OCI-LY1 (cell line): ENCODE measurements around the gene IGSF3.
A peak's percentile ranks its signal among the peaks of the same experiment; 100 is the strongest.

ENCODE experiments used
- H2AFZ ChIP-seq: fragments of 200-600 bp; sonication (generic), shearing (Covaris generic); 2 replicates; pipeline ENCODE4 v1.6.0; 2014; ENCODE audit warnings: antibody characterized with exemption, mild to moderate bottlenecking, low read length
- H3F3A ChIP-seq: fragments of 200-600 bp; sonication (generic), shearing (Covaris generic); 2 replicates; pipeline ENCODE4 v1.6.0; 2014; ENCODE audit warnings: mild to moderate bottlenecking, antibody characterized with exemption, low read length, moderate library complexity; ENCODE audit not compliant: insufficient read depth
- H3K27ac ChIP-seq: fragments of 200-600 bp; sonication (generic); 2 replicates; pipeline ENCODE4 v1.5.1; 2014; ENCODE audit warnings: low read length, mixed run types, mild to moderate bottlenecking, low read depth; ENCODE audit not compliant: poor library complexity, severe bottlenecking
- H3K27me3 ChIP-seq: fragments of 200-600 bp; sonication (generic); 2 replicates; pipeline ENCODE4 v1.6.0; 2014; ENCODE audit warnings: antibody characterized with exemption, mild to moderate bottlenecking, low read length, moderate library complexity; ENCODE audit not compliant: insufficient read depth
- H3K36me3 ChIP-seq: fragments of 200-600 bp; sonication (generic); 2 replicates; pipeline ENCODE4 v1.6.1; 2014; ENCODE audit warnings: mild to moderate bottlenecking, antibody characterized with exemption, low read length, moderate library complexity, mixed read lengths; ENCODE audit not compliant: insufficient read depth
- H3K4me1 ChIP-seq: fragments of 200-600 bp; sonication (generic); 2 replicates; pipeline ENCODE4 v1.5.1; 2014; ENCODE audit warnings: mild to moderate bottlenecking, low read length, moderate library complexity; ENCODE audit not compliant: insufficient read depth, severe bottlenecking
- H3K4me2 ChIP-seq: fragments of 200-600 bp; sonication (generic), shearing (Covaris generic); 2 replicates; pipeline ENCODE4 v1.6.1; 2014; ENCODE audit warnings: low read length
- H3K4me3 ChIP-seq: fragments of 200-600 bp; sonication (generic); 2 replicates; pipeline ENCODE4 v1.5.1; 2014; ENCODE audit warnings: low read length, low read depth, mild to moderate bottlenecking, mixed read lengths; ENCODE audit not compliant: poor library complexity, severe bottlenecking
- H3K79me2 ChIP-seq: fragments of 200-600 bp; shearing (Covaris generic); 2 replicates; pipeline ENCODE4 v1.6.1; 2016; ENCODE audit warnings: mixed run types, low read length, mixed read lengths; ENCODE audit not compliant: insufficient read depth
- H3K9ac ChIP-seq: fragments of 200-600 bp; sonication (generic), shearing (Covaris generic); 2 replicates; pipeline ENCODE4 v1.6.1; 2014; ENCODE audit warnings: mild to moderate bottlenecking, low read length, mixed read lengths
- H3K9me2 ChIP-seq: fragments of 200-600 bp; sonication (generic), shearing (Covaris generic); 2 replicates; pipeline ENCODE4 v1.6.1; 2014; ENCODE audit warnings: low read depth, mild to moderate bottlenecking, low read length, mixed read lengths
- H3K9me3 ChIP-seq: fragments of 200-600 bp; shearing (Covaris generic); 2 replicates; pipeline ENCODE4 v1.6.1; 2014; ENCODE audit warnings: low read length, mixed read lengths
- H4K20me1 ChIP-seq: fragments of 200-600 bp; sonication (generic), shearing (Covaris generic); 2 replicates; pipeline ENCODE4 v1.6.0; 2016; ENCODE audit warnings: mild to moderate bottlenecking, low read length; ENCODE audit not compliant: insufficient read depth
- CTCF ChIP-seq: fragments of 200-600 bp; sonication (generic), shearing (Covaris generic); IDR thresholded peaks from 2 replicates; pipeline ENCODE4 v1.5.1; 2017; ENCODE audit warnings: mild to moderate bottlenecking, antibody characterized with exemption, low read length, moderate library complexity, mixed read lengths
- EZH2 ChIP-seq: fragments of 200-600 bp; sonication (generic), shearing (Covaris generic); IDR thresholded peaks from 2 replicates; pipeline ENCODE4 v1.8.0; 2017; ENCODE audit warnings: borderline replicate concordance, mixed run types, mild to moderate bottlenecking, antibody characterized with exemption, low read length, moderate library complexity, mixed read lengths

IGSF3 gene

GRCh38 chr1:116578581-116578980, 89.0 kb downstream of the IGSF3 start:
- H3K27ac ChIP-seq: no peak overlapping the region
- H3K4me3 ChIP-seq: no peak overlapping the region
- no peaks in the 10 kb centered on the region for H3K9me2 ChIP-seq
- H3K79me2 ChIP-seq: no peaks in the 10 kb centered on the region
- H3K4me2 ChIP-seq: no peak overlapping the region
- no peaks in the 10 kb centered on the region for H3K36me3 ChIP-seq
- TF ChIP-seq CTCF (no peak), EZH2 (no peak)
- H3K27me3 ChIP-seq: no peaks in the 10 kb centered on the region
- H2AFZ ChIP-seq: no peak overlapping the region
- H3K9me3 ChIP-seq: no peaks in the 10 kb centered on the region
- no peaks in the 10 kb centered on the region for H4K20me1 ChIP-seq
- no peak overlapping the region for H3K9ac ChIP-seq
- no peaks in the 10 kb centered on the region for H3F3A ChIP-seq
- H3K4me1 ChIP-seq: no peaks in the 10 kb centered on the region

- no peak overlapping the region for H3K4me2 ChIP-seq
- H3K27me3 ChIP-seq: no peaks in the 10 kb centered on the region
Measured at GRCh38 chr1:116577759-116578314, 89.7 kb downstream of the IGSF3 start.

DNA sequence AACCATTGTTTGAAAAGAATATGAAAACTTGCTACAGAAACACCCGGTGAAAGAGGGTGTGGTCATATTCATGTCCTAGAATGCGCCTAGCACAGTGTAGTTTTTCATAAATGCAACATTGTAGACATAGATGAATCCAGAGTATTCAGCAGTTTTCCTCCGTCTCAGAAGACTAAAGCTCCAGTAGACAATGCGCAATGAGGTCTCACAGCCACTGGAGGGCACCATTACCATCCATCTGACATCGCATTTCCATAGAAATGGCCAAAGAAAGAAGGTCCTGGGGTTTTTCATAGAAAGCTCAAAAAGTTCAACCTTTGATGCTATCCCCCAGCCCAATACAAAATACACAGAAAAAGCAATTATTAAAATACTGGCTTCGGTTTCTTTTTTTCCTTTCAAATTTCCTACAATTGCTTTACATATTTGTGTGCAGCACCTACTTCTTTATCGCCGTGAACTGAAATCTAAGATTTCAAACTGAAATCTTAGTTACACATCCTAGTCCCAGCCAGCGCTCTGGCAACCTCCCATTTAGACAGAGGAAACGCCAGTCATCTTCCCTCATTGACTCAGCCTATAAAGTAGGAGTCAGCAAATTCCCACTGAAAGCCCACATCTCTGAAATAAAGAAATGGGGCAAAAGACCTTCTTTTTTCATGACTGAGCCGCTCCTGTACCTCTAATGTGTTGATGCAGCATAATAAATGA, 92.8 kb downstream of the IGSF3 start:
- Histone ChIP-seq H3K27ac (no peak overlapping the region), H3K9me2 (no peaks in the 10 kb centered on the region), H3F3A (no peaks in the 10 kb centered on the region), H2AFZ (no peak overlapping the region), H3K79me2 (no peaks in the 10 kb centered on the region), H3K4me2 (no peak overlapping the region), H4K20me1 (no peaks in the 10 kb centered on the region), H3K27me3 (no peaks in the 10 kb centered on the region), H3K4me3 (no peak overlapping the region), H3K4me1 (peaks cover 9% of the 10 kb centered on the region), H3K9ac (no peak overlapping the region), H3K9me3 (no peaks in the 10 kb centered on the region), H3K36me3 (no peaks in the 10 kb centered on the region)
- TF ChIP-seq CTCF (peak; percentile 79), EZH2 (no peak)

More at GRCh38 chr1:116577759-116578314, 89.7 kb downstream of the IGSF3 start:
- no peaks in the 10 kb centered on the region for H3F3A ChIP-seq
- no peaks in the 10 kb centered on the region for H3K36me3 ChIP-seq
- no peak overlapping the region for H3K9ac ChIP-seq
- H3K4me3 ChIP-seq: no peak overlapping the region
- H3K79me2 ChIP-seq: no peaks in the 10 kb centered on the region
- no peaks in the 10 kb centered on the region for H3K9me2 ChIP-seq
- H4K20me1 ChIP-seq: no peaks in the 10 kb centered on the region
- no peak overlapping the region for H3K27ac ChIP-seq
- no peak overlapping the region for H2AFZ ChIP-seq
- H3K4me1 ChIP-seq: no peaks in the 10 kb centered on the region
- TF ChIP-seq CTCF: no peak
- no peak for TF ChIP-seq EZH2
- H3K9me3 ChIP-seq: no peaks in the 10 kb centered on the region
